HL-60 (cell line): ENCODE measurements around the gene CDK17.

Experiments used
- DNase-seq, 2 experiments: peaks; one replicate each; pipeline ENCODE4 v3.0.0-alpha.2; 2010 to 2020; ENCODE audit warnings: low read depth in 1 of 2, low spot score in 1 of 2
- H3K27ac ChIP-seq: fragments of 250-450 bp; sonication (Bioruptor Pico); replicated peaks from 2 replicates; pipeline ENCODE4 v1.5.1; 2020; ENCODE audit warnings: mild to moderate bottlenecking, moderate library complexity
- H3K27me3 ChIP-seq: fragments of 250-450 bp; sonication (Bioruptor Pico); 2 replicates; pipeline ENCODE4 v1.5.1; 2021; ENCODE audit warnings: mild to moderate bottlenecking, moderate library complexity; ENCODE audit not compliant: insufficient read depth, poor library complexity, severe bottlenecking
- H3K4me3 ChIP-seq: replicated peaks from 2 replicates; pipeline ENCODE4 v1.5.1; 2011; ENCODE audit warnings: mild to moderate bottlenecking, control low read depth, low read length; ENCODE audit not compliant: insufficient read depth
- GABPA ChIP-seq: IDR thresholded peaks from 2 replicates; pipeline ENCODE4 v1.6.1; 2012; ENCODE audit warnings: low read depth
- POLR2AphosphoS5 ChIP-seq: IDR thresholded peaks from 2 replicates; pipeline ENCODE4 v1.6.1; 2012; ENCODE audit warnings: low read depth
- SPI1 ChIP-seq: IDR thresholded peaks from 2 replicates; pipeline ENCODE4 v1.6.1; 2012; ENCODE audit warnings: low read depth, mild to moderate bottlenecking, borderline replicate concordance
- TF ChIP-seq, protein P1 (sequence below): IDR thresholded peaks from one replicate; pipeline ENCODE4 v1.5.1; 2011; ENCODE audit warnings: low read length, control low read depth, inconsistent platforms; ENCODE audit not compliant: insufficient read depth
- TF ChIP-seq, protein P2 (sequence below): IDR thresholded peaks from 2 replicates; pipeline ENCODE4 v1.6.1; 2012; ENCODE audit warnings: low read depth; ENCODE audit not compliant: insufficient replicate concordance

Gene CDK17

DNA sequence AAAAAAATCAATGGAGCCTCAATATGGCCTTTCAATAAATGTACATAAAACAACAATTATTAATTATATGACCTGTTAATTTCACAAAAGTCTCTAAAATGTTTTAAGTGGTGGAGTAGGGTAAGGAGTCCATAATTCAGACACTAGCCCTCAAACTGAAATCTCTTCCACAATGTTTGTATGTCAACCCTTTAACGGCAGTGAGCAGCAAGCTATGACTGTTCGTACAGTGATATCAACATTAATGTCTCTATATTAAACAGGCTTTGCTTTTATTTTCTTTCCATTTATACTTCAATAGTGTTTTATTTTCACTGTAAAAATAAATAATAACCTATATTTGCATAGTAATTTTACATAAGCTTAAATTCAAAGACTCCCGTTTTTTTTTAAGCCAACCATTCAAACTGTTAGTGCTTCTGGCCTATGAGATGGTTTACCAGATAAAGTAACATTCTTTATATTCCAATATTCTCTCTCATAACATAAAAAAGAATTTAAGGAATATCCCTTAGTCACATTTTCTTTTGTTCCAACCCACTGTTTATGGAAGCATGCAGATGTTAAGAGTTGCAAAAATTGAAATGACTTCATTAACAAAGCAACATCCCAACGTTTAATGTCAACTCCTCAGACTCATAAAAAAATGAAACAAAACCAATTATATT is 2.3 kb downstream of the CDK17 start:
- H3K4me3 ChIP-seq, result peak overlapping the region; percentile 54
- no peak overlapping the region; the same call in 1 of the 2 replicates for H3K27ac ChIP-seq
- no peak for DNase-seq

DNA sequence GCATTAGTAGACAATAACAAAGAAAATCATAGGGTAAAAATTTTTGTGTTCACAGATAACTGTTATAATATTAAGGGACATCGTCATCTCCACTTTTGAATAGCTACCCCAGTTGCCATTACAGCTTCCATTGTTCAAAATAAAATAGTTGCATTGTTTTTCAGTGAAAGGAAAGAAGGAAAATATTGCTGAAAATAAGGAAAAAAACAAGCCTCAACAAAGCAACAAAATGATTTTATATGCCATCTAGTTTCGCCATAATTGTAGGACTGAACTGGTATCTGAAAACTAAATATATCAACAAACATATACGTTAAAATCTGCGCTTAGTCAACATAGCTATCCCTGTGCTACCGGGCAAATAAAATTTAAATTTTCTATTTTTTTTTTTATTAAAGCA is 3.3 kb downstream of the CDK17 start:
- TF ChIP-seq POLR2AphosphoS5, result no peak
- TF ChIP-seq, protein P1, sequence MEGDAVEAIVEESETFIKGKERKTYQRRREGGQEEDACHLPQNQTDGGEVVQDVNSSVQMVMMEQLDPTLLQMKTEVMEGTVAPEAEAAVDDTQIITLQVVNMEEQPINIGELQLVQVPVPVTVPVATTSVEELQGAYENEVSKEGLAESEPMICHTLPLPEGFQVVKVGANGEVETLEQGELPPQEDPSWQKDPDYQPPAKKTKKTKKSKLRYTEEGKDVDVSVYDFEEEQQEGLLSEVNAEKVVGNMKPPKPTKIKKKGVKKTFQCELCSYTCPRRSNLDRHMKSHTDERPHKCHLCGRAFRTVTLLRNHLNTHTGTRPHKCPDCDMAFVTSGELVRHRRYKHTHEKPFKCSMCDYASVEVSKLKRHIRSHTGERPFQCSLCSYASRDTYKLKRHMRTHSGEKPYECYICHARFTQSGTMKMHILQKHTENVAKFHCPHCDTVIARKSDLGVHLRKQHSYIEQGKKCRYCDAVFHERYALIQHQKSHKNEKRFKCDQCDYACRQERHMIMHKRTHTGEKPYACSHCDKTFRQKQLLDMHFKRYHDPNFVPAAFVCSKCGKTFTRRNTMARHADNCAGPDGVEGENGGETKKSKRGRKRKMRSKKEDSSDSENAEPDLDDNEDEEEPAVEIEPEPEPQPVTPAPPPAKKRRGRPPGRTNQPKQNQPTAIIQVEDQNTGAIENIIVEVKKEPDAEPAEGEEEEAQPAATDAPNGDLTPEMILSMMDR, result no peak
- no peak for TF ChIP-seq GABPA
- TF ChIP-seq, protein P2, sequence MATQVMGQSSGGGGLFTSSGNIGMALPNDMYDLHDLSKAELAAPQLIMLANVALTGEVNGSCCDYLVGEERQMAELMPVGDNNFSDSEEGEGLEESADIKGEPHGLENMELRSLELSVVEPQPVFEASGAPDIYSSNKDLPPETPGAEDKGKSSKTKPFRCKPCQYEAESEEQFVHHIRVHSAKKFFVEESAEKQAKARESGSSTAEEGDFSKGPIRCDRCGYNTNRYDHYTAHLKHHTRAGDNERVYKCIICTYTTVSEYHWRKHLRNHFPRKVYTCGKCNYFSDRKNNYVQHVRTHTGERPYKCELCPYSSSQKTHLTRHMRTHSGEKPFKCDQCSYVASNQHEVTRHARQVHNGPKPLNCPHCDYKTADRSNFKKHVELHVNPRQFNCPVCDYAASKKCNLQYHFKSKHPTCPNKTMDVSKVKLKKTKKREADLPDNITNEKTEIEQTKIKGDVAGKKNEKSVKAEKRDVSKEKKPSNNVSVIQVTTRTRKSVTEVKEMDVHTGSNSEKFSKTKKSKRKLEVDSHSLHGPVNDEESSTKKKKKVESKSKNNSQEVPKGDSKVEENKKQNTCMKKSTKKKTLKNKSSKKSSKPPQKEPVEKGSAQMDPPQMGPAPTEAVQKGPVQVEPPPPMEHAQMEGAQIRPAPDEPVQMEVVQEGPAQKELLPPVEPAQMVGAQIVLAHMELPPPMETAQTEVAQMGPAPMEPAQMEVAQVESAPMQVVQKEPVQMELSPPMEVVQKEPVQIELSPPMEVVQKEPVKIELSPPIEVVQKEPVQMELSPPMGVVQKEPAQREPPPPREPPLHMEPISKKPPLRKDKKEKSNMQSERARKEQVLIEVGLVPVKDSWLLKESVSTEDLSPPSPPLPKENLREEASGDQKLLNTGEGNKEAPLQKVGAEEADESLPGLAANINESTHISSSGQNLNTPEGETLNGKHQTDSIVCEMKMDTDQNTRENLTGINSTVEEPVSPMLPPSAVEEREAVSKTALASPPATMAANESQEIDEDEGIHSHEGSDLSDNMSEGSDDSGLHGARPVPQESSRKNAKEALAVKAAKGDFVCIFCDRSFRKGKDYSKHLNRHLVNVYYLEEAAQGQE, result no peak
- no peak for TF ChIP-seq SPI1
- no peak overlapping the region for H3K27ac ChIP-seq
- H3K27me3 ChIP-seq, result no peaks in the 10 kb centered on the region
- H3K4me3 ChIP-seq, result no peak overlapping the region
- no peak for DNase-seq

More for the DNA sequence above, 2.3 kb downstream of the CDK17 start:
- TF ChIP-seq, protein P2, result no peak
- TF ChIP-seq, protein P1, result no peak
- TF ChIP-seq GABPA (no peak), POLR2AphosphoS5 (no peak)
- no peaks in the 10 kb centered on the region for H3K27me3 ChIP-seq

DNA sequence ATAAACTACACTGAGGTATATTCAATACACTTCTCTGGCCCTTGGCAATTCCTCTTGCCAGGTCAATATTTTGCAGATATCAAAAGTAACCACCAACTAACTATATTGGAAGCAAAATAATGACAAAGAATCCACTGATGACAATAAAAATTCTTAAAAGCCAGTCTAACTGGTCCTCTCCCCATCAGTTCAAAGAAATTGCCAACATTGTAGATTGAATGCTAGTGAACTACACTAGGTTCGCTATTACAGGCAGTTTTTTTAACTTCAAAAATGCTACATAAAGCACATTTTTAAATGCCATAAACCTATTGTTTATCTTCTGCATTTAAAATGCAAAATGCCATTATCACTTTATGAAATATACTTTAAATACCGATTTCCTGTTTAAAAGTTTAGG is 4.0 kb downstream of the CDK17 start:
- DNase-seq, result no peak
- H3K4me3 ChIP-seq, result no peak overlapping the region
- TF ChIP-seq, protein P1, result no peak
- TF ChIP-seq SPI1 (no peak), POLR2AphosphoS5 (no peak), GABPA (no peak)
- TF ChIP-seq, protein P2, result no peak
- no peaks in the 10 kb centered on the region for H3K27me3 ChIP-seq
- no peak overlapping the region for H3K27ac ChIP-seq
